K562 (cell line): Measurements from ENCODE around the gene DMWD. TPM values are rescaled to one million over a fixed set of nuclear protein-coding genes. Genes with fewer than 3 reads are reported as not detected.

ENCODE experiments used
- ATAC-seq: fragments of 200-7000 bp; cut with Tn5 transposase; 3 replicates; pipeline ENCODE4 v1.9.1; 2020; ENCODE audit warnings: moderate library complexity
- BruUV-seq: library from RNA; stranded (reverse); fragments of 400-500 nt; replicated peaks from 2 replicates; lab custom pipeline; 2021; lab: Mats Ljungman, UMichigan
- CTCF ChIA-PET: fragments of 300-600 bp; formaldehyde crosslinking; extraction: SDS; loops from one replicate; lab custom pipeline; 2021; ENCODE audit warnings: low intra/inter-chr PET ratio; lab: Yijun Ruan, JAX
- POLR2A ChIA-PET: fragments of 300-600, 350-650 bp; sonication (Branson Sonifier 250); formaldehyde crosslinking; extraction: SDS; loops from one replicate; lab custom pipeline; 2021; ENCODE audit warnings: antibody characterized with exemption, inconsistent platforms; lab: Yijun Ruan, JAX
- DNase-seq, 4 experiments: peaks; one replicate each; pipeline versions ENCODE4 v3.0.0 to v3.0.0-alpha.2; 2011 to 2018; ENCODE audit warnings: low spot score in 3 of 4, mixed read lengths in 3 of 4; ENCODE audit errors: extremely low read depth in 1 of 4
- FAIRE-seq: peaks from 2 replicates; lab custom pipeline; 2011; peaks lifted over from hg19 to GRCh38; lab: Jason Lieb, UNC
- H2AFZ ChIP-seq: 2 replicates; pipeline ENCODE4 v1.6.0; 2011; ENCODE audit warnings: low read depth, low read length, control low read depth, inconsistent platforms
- H3K27ac ChIP-seq: fragments of 200-600 bp; 3 replicates; pipeline ENCODE4 v1.8.0; 2011; ENCODE audit warnings: low read depth, mild to moderate bottlenecking, control low read depth, inconsistent platforms, low read length, moderate library complexity, mixed read lengths; ENCODE audit errors: extremely low read depth
- H3K27me3 ChIP-seq, 2 experiments: fragments of 300-600 bp in 1 of 2; 2 replicates in 1 of 2; 3 replicates in 1 of 2; pipeline versions ENCODE4 v1.6.0 to v1.8.0; 2011; ENCODE audit warnings: inconsistent platforms in 2 of 2, low read length in 2 of 2, mild to moderate bottlenecking in 1 of 2, mixed read lengths in 1 of 2, moderate library complexity in 1 of 2; ENCODE audit not compliant: control insufficient read depth in 2 of 2, insufficient read depth in 2 of 2
- H3K36me3 ChIP-seq: fragments of 300-600 bp; 3 replicates; pipeline ENCODE4 v1.8.0; 2011; ENCODE audit warnings: mild to moderate bottlenecking, low read length, inconsistent platforms; ENCODE audit not compliant: control insufficient read depth, insufficient read depth
- H3K4me1 ChIP-seq, 2 experiments: fragments of 200-600 bp in 1 of 2; replicated peaks in 1 of 2; 2 replicates in 1 of 2; 3 replicates in 1 of 2; pipeline versions ENCODE4 v1.5.1 to v1.8.0; 2011; ENCODE audit warnings: inconsistent platforms in 2 of 2, low read length in 2 of 2, mild to moderate bottlenecking in 1 of 2, mixed read lengths in 1 of 2, moderate library complexity in 1 of 2; ENCODE audit not compliant: control insufficient read depth in 2 of 2, insufficient read depth in 2 of 2
- H3K4me2 ChIP-seq: 2 replicates; pipeline ENCODE4 v1.6.1; 2011; ENCODE audit warnings: low read length, control low read depth, inconsistent platforms, mixed read lengths; ENCODE audit not compliant: insufficient read depth
- H3K4me3 ChIP-seq: fragments of 200-600 bp; sonication (generic), shearing (Covaris generic); 2 replicates; pipeline ENCODE4 v1.5.1; 2016; ENCODE audit warnings: control low read depth, inconsistent platforms
- H3K79me2 ChIP-seq: fragments of 200-600 bp; 3 replicates; pipeline ENCODE4 v1.8.0; 2011; ENCODE audit warnings: low read length, inconsistent platforms; ENCODE audit not compliant: control insufficient read depth, insufficient read depth
- H3K9ac ChIP-seq, 2 experiments: 2 replicates each; pipeline versions ENCODE4 v1.6.0 to v1.6.1; 2011; ENCODE audit warnings: low read depth in 2 of 2, low read length in 2 of 2, control low read depth in 1 of 2, inconsistent platforms in 1 of 2, mild to moderate bottlenecking in 1 of 2, mixed read lengths in 1 of 2; ENCODE audit not compliant: insufficient read depth in 1 of 2
- H3K9me1 ChIP-seq: one replicate; pipeline ENCODE4 v1.6.0; 2011; ENCODE audit warnings: inconsistent platforms, mild to moderate bottlenecking, low read length, moderate library complexity; ENCODE audit not compliant: control insufficient read depth, insufficient read depth
- H3K9me3 ChIP-seq: replicated peaks from 2 replicates; pipeline ENCODE4 v1.5.1; 2011; ENCODE audit warnings: low read depth, low read length, inconsistent platforms; ENCODE audit not compliant: control insufficient read depth, insufficient read depth
- H4K20me1 ChIP-seq: replicated peaks from 2 replicates; pipeline ENCODE4 v1.6.1; 2011; ENCODE audit warnings: low read length, inconsistent platforms, mixed read lengths; ENCODE audit not compliant: control insufficient read depth, insufficient read depth
- CC2D1A ChIP-seq: fragments of 450-650 bp; IDR thresholded peaks from 2 replicates; pipeline ENCODE4 v1.6.1; 2017; ENCODE audit warnings: mild to moderate bottlenecking
- ZNF212 ChIP-seq: fragments of 450-650 bp; formaldehyde crosslinking; IDR thresholded peaks from 2 replicates; pipeline ENCODE4 v1.4.0; 2020; ENCODE audit warnings: mild to moderate bottlenecking
- whole genome bisulfite sequencing: fragments of 100-300 bp; shearing (Covaris generic); methylation state at CpG from one replicate; pipeline ENCODE4 v1.1.6; 2016; ENCODE audit warnings: low coverage, mixed read lengths; ENCODE audit not compliant: insufficient coverage; ENCODE audit errors: missing lambda C conversion rate; 5-methylcytosine and 5-hydroxymethylcytosine counted together
- in situ Hi-C: fragments of 300-500 bp; cut with MboI; formaldehyde crosslinking; loops from 4 replicates; pipeline ENCODE4 v1.15.0; 2018; ENCODE audit warnings: inconsistent platforms, mixed read lengths
- intact Hi-C: fragments of 100-400 bp; cut with micrococcal nuclease; formaldehyde crosslinking; loops from 2 replicates; pipeline ENCODE4 v1.14.2; 2022
- polyA plus RNA-seq, 8 experiments: library from polyadenylated mRNA; depleted of rRNA in 4 of 8; stranded (reverse) in 5 of 8; unstranded in 3 of 8; fragments of >200 nt; fragmentation: Nextera tagmentation in 2 of 8; fragmentation: Illumina TruSeq in 1 of 8; extraction: Ambion mirVana in 2 of 8; extraction: Trizol in 1 of 8; gene quantifications; 2 replicates each; pipeline versions ENCODE4 v1.2.1 to v1.2.3, GENCODE V29; 2011 to 2014; ENCODE audit warnings: inconsistent platforms in 1 of 8, missing spikeins in 1 of 8
- total RNA-seq, 7 experiments: library from RNA; depleted of rRNA in 6 of 7; stranded (reverse); fragments of >200 nt in 6 of 7; fragmentation: Illumina TruSeq in 2 of 7; extraction: Trizol in 2 of 7; gene quantifications; 2 replicates each; pipeline versions ENCODE4 v1.2.1 to v1.2.3, GENCODE V29; 2011 to 2021; ENCODE audit warnings: low replicate concordance in 1 of 7
- TF ChIP-seq, protein P1 (sequence below): sonication (generic); formaldehyde crosslinking; IDR thresholded peaks from 2 replicates; pipeline ENCODE4 v1.8.0; 2022; ENCODE audit warnings: missing genetic modification reagents, mild to moderate bottlenecking, moderate library complexity, borderline replicate concordance

The DMWD gene
- total and polyA plus RNA-seq, 9 of the 15 experiments (the other 6 are each of a cell fraction or from before 2014, with no cell fraction given), result 4.7 to 54.6 (median 19.0) TPM

DNA sequence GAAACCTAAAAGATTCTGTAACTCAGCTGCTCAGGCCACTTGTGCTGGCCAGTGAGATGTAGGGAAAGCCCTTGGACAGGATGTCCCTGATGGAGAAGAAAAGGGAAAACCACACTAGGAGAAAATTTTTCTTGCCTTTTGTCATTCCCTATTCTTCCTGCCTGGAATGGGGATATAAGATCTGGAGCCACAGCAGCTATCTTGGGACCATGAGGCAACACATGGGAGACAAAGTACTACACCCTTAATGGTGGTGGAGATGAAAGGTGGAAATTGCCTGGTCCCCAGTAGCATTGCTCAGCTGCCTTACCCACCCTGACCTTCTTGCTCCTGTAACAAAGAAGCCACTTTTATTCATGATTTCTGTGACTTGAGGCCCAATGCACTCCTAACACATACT lies 13.1 kb upstream of the DMWD start (continued):
- no peak for TF ChIP-seq ZNF212 (CRISPR knock-in tag)

DNA sequence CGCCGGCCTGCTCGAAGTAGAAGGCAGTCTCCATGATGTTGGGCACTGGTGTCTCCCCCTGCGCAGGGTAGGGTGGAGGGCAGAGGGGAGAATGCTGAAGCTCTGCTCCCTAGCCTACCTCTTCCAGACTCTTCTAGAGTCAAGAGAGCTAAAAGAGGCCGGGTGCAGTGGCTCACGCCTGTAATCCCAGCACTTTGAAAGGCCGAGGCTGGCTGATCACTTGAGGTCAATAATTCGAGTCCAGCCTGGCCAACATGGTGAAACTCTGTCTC lies 12.2 kb upstream of the DMWD start:
- no TSS peak for BruUV-seq
- H3K79me2 ChIP-seq, result no peaks in the 10 kb centered on the region
- H4K20me1 ChIP-seq, result no peaks in the 10 kb centered on the region
- in situ Hi-C loops (loop anchor here (10.0 kb wide), 1 partner anchor 200 kb away; no protein-coding TSS in a partner anchor), intact Hi-C loops (no loop called here)
- H3K4me2 ChIP-seq, result no peak overlapping the region
- POLR2A ChIA-PET, result interaction anchor here (2.0 kb wide), 1 partner anchor 12 kb away, joined by 6 read pairs; the partner anchor contains the start of gene DMWD
- H3K27me3 ChIP-seq, result no peaks in the 10 kb centered on the region
- ATAC-seq (no peak), DNase-seq (no peak), FAIRE-seq (no peak)
- no peak overlapping the region for H3K27ac ChIP-seq
- no peak overlapping the region for H2AFZ ChIP-seq
- peaks cover 10 to 31% of the 10 kb centered on the region in 2 experiments; a peak in 4 of 5 replicates for H3K4me1 ChIP-seq
- H3K9me1 ChIP-seq, result no peaks in the 10 kb centered on the region
- TF ChIP-seq CC2D1A, result no peak
- TF ChIP-seq, protein P1, sequence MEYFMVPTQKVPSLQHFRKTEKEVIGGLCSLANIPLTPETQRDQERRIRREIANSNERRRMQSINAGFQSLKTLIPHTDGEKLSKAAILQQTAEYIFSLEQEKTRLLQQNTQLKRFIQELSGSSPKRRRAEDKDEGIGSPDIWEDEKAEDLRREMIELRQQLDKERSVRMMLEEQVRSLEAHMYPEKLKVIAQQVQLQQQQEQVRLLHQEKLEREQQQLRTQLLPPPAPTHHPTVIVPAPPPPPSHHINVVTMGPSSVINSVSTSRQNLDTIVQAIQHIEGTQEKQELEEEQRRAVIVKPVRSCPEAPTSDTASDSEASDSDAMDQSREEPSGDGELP (CRISPR knock-in tag), result 0 out of 2 replicates have a peak, but pooled peaks have one; percentile 21
- WGBS, result 72% methylated on average over 8 of the region's 8 CpGs
- CTCF ChIA-PET, result no interaction called here
- H3K36me3 ChIP-seq, result no peaks in the 10 kb centered on the region
- no peak overlapping the region for H3K4me3 ChIP-seq
- no peaks in the 10 kb centered on the region for H3K9me3 ChIP-seq
- H3K9ac ChIP-seq, result 0 out of 4 replicates have a peak overlapping the region, but pooled peaks of 1 of the 2 experiments have one; percentile 58
